Upper lobe of left lung (tissue), 6 donors: ENCODE measurements around the gene STON1. TPM values are rescaled to one million over a fixed set of nuclear protein-coding genes. Genes with fewer than 3 reads are reported as not detected.
"Not testable (repeated sequence)": the region's sequence is repeated elsewhere in the genome, so short reads cannot be mapped to it uniquely, and the experiment has no call there.

ENCODE experiments used
- ATAC-seq, 2 donors: fragments of 200-7000 bp; cut with Tn5 transposase; one replicate each; pipeline ENCODE4 v1.9.1; 2022; ENCODE audit warnings: mild to moderate bottlenecking in 2 of 2, moderate library complexity in 2 of 2; ENCODE audit not compliant: low FRiP score in 2 of 2
- DNase-seq, 2 donors: peaks; one replicate each; pipeline ENCODE4 v3.0.0-alpha.2; 2019 to 2020
- H3K27ac ChIP-seq, 4 donors: fragments of 200-600 bp; sonication (generic); one replicate each; pipeline ENCODE4 v1.5.1; 2016 to 2019
- H3K27me3 ChIP-seq, 4 donors: fragments of 200-600 bp; sonication (generic); one replicate each; pipeline ENCODE4 v1.5.1; 2017 to 2019
- H3K36me3 ChIP-seq, 4 donors: fragments of 200-600 bp; sonication (generic); one replicate each; pipeline ENCODE4 v1.5.1; 2016 to 2019
- H3K4me1 ChIP-seq, 4 donors: fragments of 200-600 bp; sonication (generic); one replicate each; pipeline ENCODE4 v1.5.1; 2018 to 2019
- H3K4me3 ChIP-seq, 4 donors: fragments of 200-600 bp; sonication (generic); one replicate each; pipeline ENCODE4 v1.5.1; 2017 to 2019; ENCODE audit warnings: mild to moderate bottlenecking in 2 of 4, moderate library complexity in 1 of 4
- H3K9me3 ChIP-seq, 4 donors: fragments of 200-600 bp; sonication (generic); one replicate each; pipeline ENCODE4 v1.5.1; 2018 to 2019
- EP300 ChIP-seq, 4 donors: sonication (generic); formaldehyde crosslinking; IDR thresholded peaks; one replicate each; pipeline ENCODE4 v1.5.1; 2017; ENCODE audit warnings: antibody characterized with exemption in 4 of 4, control low read depth in 2 of 4
- POLR2A ChIP-seq, 4 donors: fragments of 450-650 bp; IDR thresholded peaks; one replicate each; pipeline ENCODE4 v1.5.1; 2016 to 2017; ENCODE audit warnings: antibody characterized with exemption in 4 of 4, mild to moderate bottlenecking in 2 of 4
- POLR2AphosphoS5 ChIP-seq, 2 donors: sonication (generic); formaldehyde crosslinking; IDR thresholded peaks; one replicate each; pipeline ENCODE4 v1.5.1; 2017; ENCODE audit warnings: antibody characterized with exemption in 2 of 2
- WGBS, 2 donors: methylation state at CpG; one replicate each; pipeline ENCODE4 v1.1.5; 2017 to 2018; 5-methylcytosine and 5-hydroxymethylcytosine counted together
- total RNA-seq, 6 donors: library from RNA; depleted of rRNA in 4 of 6; stranded (reverse); fragments of >200 nt in 4 of 6; gene quantifications; one replicate each; pipeline versions ENCODE4 v1.1.0 to v1.2.1, GENCODE V29; 2016 to 2021
- TF ChIP-seq, protein P1 (sequence below), 6 experiments: fragments of 450-650 bp in 4 of 6; fragments of 200-600 bp in 2 of 6; sonication (generic) in 2 of 6; IDR thresholded peaks; one replicate each; pipeline ENCODE4 v1.5.1; 2016 to 2019; ENCODE audit warnings: antibody characterized with exemption in 6 of 6
- donor health status: DM: no; HTN: no; CAD: no; lungs with moderate emphysema.
- donor health status: DM: no; HTN: yes; CAD: no; lungs with severe emphysema.

Gene STON1
- total RNA-seq, 6 donors from 2014 or later = 13.2 to 27.0 (median 20.0) TPM

DNA sequence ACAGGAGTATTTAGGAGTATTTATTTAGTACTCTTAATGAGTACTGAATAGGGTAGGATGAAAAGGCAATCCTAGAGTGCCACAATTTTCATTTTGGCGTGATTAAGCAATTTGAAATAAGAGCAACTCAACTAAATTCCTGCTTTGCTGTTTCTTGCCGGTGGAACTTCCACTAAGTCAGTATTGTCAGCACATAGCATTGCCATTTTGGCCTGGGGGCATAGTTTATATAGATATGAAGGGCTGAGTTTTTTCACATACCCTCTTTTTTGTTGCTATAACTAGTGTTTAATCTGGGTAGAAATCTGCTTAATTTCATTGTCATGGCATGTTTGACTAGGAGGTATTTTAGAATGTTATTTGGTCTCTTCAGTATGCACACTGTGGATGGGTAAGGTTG lies 89.6 kb downstream of the STON1 start:
- TF ChIP-seq POLR2A (IDR thresholded peaks at IDR 0.05) (no peak), EP300 (IDR thresholded peaks at IDR 0.05) (no peak), POLR2AphosphoS5 (IDR thresholded peaks at IDR 0.05) (no peak)
- TF ChIP-seq, protein P1, sequence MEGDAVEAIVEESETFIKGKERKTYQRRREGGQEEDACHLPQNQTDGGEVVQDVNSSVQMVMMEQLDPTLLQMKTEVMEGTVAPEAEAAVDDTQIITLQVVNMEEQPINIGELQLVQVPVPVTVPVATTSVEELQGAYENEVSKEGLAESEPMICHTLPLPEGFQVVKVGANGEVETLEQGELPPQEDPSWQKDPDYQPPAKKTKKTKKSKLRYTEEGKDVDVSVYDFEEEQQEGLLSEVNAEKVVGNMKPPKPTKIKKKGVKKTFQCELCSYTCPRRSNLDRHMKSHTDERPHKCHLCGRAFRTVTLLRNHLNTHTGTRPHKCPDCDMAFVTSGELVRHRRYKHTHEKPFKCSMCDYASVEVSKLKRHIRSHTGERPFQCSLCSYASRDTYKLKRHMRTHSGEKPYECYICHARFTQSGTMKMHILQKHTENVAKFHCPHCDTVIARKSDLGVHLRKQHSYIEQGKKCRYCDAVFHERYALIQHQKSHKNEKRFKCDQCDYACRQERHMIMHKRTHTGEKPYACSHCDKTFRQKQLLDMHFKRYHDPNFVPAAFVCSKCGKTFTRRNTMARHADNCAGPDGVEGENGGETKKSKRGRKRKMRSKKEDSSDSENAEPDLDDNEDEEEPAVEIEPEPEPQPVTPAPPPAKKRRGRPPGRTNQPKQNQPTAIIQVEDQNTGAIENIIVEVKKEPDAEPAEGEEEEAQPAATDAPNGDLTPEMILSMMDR (IDR thresholded peaks at IDR 0.05) = no peak
- Histone ChIP-seq H3K4me1 (no peaks in the 10 kb centered on the region), H3K36me3 (no peaks in the 10 kb centered on the region), H3K4me3 (no peak overlapping the region), H3K9me3 (no peaks in the 10 kb centered on the region), H3K27ac (no peak overlapping the region), H3K27me3 (no peaks in the 10 kb centered on the region)
- 61 to 68% methylated on average over 2 of the region's 2 CpGs for WGBS, 2 donors
- ATAC-seq = no peak
- DNase-seq = no peak

DNA sequence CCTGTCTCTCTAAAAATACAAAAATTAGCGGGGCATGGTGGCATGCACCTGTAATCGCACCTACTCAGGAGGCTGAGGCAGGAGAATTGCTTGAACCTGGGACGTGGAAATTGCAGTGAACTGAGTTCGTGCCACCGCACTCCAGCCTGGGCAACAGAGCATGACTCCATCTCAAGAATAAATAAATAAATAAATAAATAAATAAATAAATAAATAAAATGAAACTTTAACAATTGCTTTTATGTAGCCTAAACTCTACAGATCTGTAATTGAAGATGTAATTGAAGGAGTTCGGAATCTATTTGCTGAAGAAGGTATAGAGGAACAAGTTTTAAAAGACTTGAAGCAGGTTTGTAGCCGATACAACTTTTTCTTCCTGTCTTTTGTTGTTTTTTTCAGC lies 90.7 kb downstream of the STON1 start:
- Histone ChIP-seq H3K4me3 (no peak overlapping the region), H3K27ac (no peak overlapping the region), H3K9me3 (no peaks in the 10 kb centered on the region), H3K27me3 (no peaks in the 10 kb centered on the region), H3K4me1 (no peaks in the 10 kb centered on the region), H3K36me3 (no peaks in the 10 kb centered on the region)
- TF ChIP-seq POLR2A (IDR thresholded peaks at IDR 0.05) = no peak
- TF ChIP-seq POLR2AphosphoS5 (IDR thresholded peaks at IDR 0.05) = no peak
- TF ChIP-seq, protein P1 (IDR thresholded peaks at IDR 0.05) = no peak
- TF ChIP-seq EP300 (IDR thresholded peaks at IDR 0.05) = no peak
- ATAC-seq = no peak
- 92 to 96% methylated on average over 7 of the region's 7 CpGs for WGBS, 2 donors
- DNase-seq = no peak

DNA sequence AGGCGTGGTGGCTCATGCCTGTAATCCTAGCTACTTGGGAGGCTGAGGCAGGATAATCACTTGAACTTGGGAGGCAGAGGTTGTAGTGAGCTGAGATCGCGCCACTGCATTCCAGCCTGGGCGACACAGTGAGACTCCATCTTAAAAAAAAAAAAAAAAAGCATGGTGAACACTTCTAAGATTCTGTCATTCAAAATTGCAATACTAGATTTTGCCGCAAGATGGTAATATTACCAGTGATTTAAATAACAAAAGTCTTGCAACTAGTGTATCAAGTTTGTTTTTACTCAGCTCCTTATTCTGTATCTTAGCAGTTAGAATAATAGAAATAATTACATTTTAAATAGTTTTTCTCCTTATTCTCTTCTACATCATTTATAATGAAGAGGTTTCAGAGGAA lies 92.7 kb downstream of the STON1 start:
- not testable (repeated sequence) for H3K36me3 ChIP-seq, H3K9me3 ChIP-seq, H3K27ac ChIP-seq, ATAC-seq, H3K4me3 ChIP-seq, DNase-seq, H3K4me1 ChIP-seq, H3K27me3 ChIP-seq
- WGBS, 2 donors = 87 to 92% methylated on average over 5 of the region's 5 CpGs

DNA sequence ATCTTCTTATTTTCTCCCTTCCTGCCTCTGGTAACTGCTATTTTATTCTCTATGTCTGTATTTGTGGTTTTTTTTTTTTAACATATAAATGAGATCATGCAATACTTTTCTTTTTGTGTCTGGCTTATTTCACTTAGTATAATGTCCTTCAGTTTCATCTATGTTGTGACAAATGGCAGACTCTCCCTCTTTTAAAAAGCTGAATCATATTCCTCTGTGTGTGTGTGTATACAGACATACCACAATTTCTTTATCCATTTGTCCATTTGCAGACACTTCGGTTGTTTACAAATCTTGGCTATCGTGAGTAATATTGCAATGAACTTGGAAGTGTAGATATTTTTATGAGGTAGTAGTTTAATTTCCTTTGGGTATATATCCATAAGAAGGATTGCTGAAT lies 94.7 kb downstream of the STON1 start:
- H3K27me3 ChIP-seq = no peaks in the 10 kb centered on the region
- DNase-seq (no peak), ATAC-seq (no peak)
- H3K4me3 ChIP-seq = no peak overlapping the region
- H3K36me3 ChIP-seq = no peaks in the 10 kb centered on the region
- no peak overlapping the region for H3K27ac ChIP-seq
- WGBS, 2 donors = 80 to 93% methylated on average over 2 of the region's 2 CpGs
- TF ChIP-seq, protein P1 (IDR thresholded peaks at IDR 0.05) = no peak
- TF ChIP-seq EP300 (IDR thresholded peaks at IDR 0.05) (no peak), POLR2A (IDR thresholded peaks at IDR 0.05) (no peak), POLR2AphosphoS5 (IDR thresholded peaks at IDR 0.05) (no peak)
- peaks cover 0 to 6% (median 4%) of the 10 kb centered on the region in 4 donors for H3K9me3 ChIP-seq
- H3K4me1 ChIP-seq = no peaks in the 10 kb centered on the region

DNA sequence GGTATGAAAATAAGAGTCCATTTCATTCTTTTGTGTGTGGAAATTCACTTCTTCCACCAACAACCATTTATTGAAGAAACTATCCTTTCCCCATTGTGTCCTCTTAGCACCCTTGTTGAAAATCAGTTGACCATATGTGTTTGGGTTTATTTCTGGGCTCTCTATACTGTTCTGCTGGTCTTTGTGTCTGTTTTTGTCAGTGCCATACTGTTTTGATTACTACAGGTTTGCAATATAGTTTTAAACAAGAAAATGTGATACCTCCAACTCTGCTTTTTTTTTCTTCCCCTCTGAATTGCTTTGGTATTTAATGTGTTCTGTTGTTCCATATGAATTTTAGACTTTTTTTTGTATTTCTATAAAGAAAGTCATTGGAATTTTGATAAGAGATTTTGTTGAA lies 96.1 kb downstream of the STON1 start:
- H3K36me3 ChIP-seq = no peaks in the 10 kb centered on the region
- TF ChIP-seq POLR2A (IDR thresholded peaks at IDR 0.05) (no peak), EP300 (IDR thresholded peaks at IDR 0.05) (no peak), POLR2AphosphoS5 (IDR thresholded peaks at IDR 0.05) (no peak)
- TF ChIP-seq, protein P1 (IDR thresholded peaks at IDR 0.05) = no peak
- H3K4me1 ChIP-seq = no peaks in the 10 kb centered on the region
- H3K9me3 ChIP-seq = peaks cover 0 to 6% (median 4%) of the 10 kb centered on the region in 4 donors
- no peak overlapping the region for H3K4me3 ChIP-seq
- DNase-seq = no peak
- no peak for ATAC-seq
- no peak overlapping the region for H3K27ac ChIP-seq
- H3K27me3 ChIP-seq = no peaks in the 10 kb centered on the region
